GM21723 (cell line): ENCODE measurements around the gene POFUT1.
"Not testable (repeated sequence)": the region's sequence is repeated elsewhere in the genome, so short reads cannot be mapped to it uniquely, and the experiment has no call there.

Experiments
- ATAC-seq: cut with Tn5 transposase; IDR thresholded peaks from one replicate; pipeline ENCODE4 v1.9.1; 2021; ENCODE audit warnings: mild to moderate bottlenecking, moderate library complexity; ENCODE audit not compliant: unreplicated experiment

Gene POFUT1

DNA sequence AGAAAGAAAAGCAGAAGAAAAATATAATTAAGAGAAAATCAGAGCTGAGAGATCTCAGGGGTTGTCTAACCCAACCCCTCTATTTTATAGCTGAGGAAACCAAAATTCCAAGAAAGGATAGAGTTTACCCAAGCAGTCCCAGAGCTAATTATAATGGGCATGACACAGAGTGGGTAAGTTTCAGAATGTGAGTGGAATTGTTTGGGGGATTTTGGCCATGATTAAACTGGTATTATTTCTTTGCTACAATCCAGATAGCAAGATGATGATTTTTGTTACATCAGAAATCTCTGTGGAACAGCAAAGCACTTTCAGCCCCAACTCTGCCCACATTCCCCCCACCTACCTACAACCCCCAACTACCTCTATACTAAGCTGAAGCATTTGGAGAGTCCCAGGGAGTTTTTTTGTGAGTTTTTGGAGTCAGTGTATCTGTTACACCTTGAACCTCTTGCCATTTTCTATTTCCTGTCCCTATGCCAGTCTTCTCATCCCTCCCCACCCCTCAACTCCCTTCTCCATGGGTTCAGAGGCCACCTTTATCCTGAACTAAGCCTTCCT is 24.7 kb downstream of the POFUT1 start:
- ATAC-seq = no peak

GRCh38 chr20:32233286-32233685 is 25.6 kb downstream of the POFUT1 start:
- no peak for ATAC-seq

DNA sequence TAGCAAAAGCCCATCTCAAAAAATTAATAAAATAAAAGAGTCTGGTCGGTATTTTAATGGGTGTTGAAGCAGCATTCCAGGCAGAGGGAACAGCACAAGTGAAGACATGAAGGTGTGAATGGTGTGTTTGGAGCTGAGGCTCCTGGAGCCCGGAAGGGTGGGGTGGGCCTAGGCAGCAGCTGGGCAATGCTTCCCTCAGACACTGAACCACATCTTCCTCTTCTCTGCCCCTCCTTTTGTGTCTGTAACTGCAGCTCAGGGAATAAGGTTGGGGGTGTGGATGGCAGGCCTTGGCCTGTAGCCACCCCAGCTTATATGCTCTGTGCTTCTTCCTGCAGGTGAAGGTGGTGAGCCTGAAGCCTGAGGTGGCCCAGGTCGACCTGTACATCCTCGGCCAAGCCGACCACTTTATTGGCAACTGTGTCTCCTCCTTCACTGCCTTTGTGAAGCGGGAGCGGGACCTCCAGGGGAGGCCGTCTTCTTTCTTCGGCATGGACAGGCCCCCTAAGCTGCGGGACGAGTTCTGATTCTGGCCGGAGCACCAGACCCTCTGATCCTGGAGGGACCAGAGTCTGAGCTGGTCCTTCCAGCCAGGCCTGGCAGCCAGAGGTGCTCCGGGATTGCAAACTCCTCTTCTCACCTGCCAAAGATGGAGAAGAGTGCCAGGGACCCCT is 26.6 kb downstream of the POFUT1 start:
- no peak for ATAC-seq

GRCh38 chr20:32235331-32236047 is 27.8 kb downstream of the POFUT1 start:
- ATAC-seq = no peak

DNA sequence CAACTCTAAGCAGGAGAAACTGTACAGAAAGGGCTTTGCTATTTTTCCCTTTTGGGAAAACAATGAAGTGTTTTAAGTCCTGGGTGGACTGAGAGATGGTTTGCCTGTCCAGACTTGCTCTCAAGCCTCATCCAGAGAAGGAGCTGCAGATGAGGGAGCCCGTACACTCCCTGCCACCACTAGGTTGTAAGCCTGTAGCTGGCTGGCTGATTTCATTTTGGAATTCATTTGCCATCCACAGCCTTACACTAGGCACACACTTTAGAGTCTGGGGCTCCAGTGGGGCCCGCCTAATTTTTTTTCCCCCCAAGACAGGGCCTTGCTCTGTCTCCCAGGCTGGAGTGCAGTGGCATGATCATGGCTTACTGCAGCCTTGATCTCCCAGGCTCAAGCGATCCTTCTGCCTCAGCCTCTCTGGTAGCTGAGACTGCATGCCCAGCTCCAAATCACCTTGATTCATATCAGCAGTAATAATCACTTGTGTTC is 28.4 kb downstream of the POFUT1 start:
- ATAC-seq = no peak

GRCh38 chr20:32236819-32237218 is 29.1 kb downstream of the POFUT1 start:
- ATAC-seq = no peak

DNA sequence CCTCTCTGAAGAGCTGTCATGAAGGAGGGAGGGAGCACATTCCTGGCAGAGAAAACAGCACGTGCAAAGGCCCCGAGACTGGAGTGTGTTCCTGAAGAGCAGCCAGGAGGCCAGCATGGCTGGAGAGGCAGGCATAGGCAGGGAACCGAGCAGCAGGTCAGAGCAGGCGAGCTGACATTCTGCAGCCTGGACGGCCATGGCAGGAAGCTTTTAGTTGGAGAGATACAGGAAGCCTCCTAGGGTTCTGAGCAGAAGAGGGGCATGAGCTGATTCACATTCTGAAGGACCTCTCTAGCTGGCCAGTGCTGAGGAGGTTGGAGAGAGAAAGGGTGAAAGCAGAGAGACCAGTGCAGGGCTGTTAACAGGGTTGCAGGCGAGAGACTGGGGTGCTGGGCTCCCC is 29.7 kb downstream of the POFUT1 start:
- no peak for ATAC-seq

GRCh38 chr20:32238483-32239425 is 31.1 kb downstream of the POFUT1 start:
- no peak for ATAC-seq

DNA sequence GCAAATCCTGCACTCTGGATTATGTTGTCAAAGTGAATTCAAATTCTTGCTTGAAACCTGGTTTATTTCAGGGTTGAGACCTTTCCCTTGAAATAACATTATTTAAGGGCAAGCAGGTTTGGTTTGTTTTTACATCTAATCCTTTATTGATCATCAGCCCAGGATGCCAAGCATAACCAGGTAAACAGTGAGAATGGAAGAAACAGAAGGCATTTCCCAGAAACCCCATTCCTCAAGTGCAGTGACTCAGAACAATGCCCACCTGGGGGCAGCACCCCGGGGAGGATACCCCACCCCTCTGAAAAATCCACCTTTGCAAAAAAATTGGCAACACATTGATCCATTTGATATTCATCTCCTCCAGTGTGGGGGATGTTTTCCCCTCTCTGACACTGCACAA is 32.5 kb downstream of the POFUT1 start:
- ATAC-seq = no peak

GRCh38 chr20:32241807-32242206 is 34.1 kb downstream of the POFUT1 start:
- ATAC-seq = no peak

- no peak for ATAC-seq
Measured at GRCh38 chr20:32244150-32244823, 36.6 kb downstream of the POFUT1 start.

- no peak for ATAC-seq
Measured at GRCh38 chr20:32244959-32245358, 37.3 kb downstream of the POFUT1 start.

DNA sequence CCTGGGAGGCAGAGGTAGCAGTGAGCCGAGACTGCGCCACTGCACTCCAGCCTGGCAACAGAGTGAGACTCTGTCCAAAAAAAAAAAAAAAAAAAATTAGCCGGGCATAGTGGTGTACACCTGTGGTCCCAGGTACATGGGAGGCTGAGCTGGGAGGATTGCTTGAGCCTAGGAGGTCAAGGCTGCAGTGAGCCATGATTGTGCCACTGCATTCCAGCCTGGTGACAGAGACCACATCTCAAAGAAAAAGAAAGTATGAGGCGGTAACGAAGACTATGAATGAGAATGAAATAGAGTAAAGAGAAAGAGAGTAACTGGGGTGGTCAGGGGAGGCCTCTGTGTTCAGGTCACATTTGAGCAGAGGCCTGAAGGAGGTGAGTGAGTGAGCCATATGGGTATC is 38.5 kb downstream of the POFUT1 start:
- not testable (repeated sequence) for ATAC-seq

DNA sequence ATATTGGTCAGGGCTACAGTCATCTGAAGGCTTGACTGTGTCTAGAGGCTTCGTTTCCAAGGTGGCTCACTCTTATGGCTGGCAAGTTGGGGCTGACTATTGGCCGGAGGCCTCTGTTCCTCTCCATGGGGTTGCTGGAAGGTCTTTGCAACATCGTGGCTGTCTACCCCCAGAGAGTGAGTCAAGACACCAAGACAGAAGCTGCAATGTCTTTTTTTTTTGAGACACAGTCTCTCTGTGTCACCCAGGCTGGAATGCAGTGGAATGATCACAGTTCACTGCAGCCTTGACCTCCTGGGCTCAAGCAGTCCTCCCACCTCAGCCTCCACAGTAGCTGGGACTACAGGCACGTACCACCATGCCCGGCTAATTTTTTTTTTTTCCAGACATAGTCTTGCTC is 40.4 kb downstream of the POFUT1 start:
- ATAC-seq = no peak

GRCh38 chr20:32249030-32249738 is 41.5 kb downstream of the POFUT1 start:
- no peak for ATAC-seq

DNA sequence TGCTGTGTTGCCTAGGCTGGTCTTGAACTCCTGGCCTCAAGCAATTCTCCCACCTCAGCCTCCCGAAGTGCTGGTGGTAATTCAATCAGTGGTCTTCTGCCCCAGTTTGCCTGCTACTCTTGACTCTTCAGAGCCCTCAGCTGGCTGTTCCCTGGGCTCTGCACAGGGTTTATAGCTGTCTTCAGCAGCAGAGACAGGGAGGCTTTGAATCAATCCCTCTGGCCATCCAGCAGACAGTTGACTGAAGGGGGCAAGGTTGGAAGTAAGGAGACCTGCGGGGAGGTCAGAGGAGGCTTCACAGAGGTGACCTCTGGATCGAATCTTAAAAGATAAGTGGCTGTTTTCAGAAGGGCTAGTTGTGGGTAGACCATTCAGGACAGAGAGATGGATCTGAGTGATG is 43.8 kb downstream of the POFUT1 start:
- ATAC-seq = no peak

- no peak for ATAC-seq
Measured at GRCh38 chr20:32252189-32252588, 44.5 kb downstream of the POFUT1 start.

DNA sequence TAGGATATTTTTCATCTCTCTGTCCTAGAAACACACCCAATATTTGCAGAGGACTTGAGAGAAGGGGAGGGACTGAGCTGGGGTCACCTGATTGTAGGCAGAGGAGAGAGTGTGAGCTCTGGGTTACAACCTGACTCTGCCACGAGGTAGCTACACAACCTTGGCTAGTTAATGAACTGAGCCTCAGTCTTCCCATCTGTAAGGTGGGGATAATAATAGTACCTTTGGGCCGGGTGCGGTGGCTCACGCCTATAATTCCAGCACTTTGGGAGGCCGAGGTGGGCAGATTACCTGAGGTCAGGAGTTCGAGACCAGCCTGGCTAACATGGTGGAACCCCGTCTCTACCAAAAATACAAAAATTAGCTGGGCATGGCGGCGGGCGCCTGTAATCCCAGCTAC is 53.3 kb downstream of the POFUT1 start:
- ATAC-seq = not testable (repeated sequence)

DNA sequence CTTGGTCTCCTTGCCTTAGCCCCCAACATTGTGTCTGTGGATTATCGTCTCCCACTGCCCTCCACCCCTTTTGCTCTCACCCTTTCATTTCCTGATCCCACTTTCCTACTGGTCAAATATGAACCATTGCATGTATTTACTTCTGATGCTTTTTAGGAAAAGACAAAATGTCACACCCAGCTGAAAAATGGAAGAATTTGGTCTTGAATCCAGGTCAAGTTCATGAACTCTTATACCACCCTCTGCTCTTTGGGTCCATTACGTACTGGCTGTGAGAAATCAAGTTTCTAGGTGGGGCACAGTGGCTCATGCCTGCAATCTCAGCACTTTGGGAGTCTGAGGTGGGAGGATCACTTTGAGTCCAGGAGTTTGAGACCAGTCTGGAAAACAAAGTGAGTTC is 54.0 kb downstream of the POFUT1 start:
- ATAC-seq = no peak

- no peak for ATAC-seq
Measured at GRCh38 chr20:32263398-32263954, 55.8 kb downstream of the POFUT1 start.
